Stimulated activated CD4-positive, alpha-beta T cell treated with anti-CD3 and anti-CD28 coated beads, Interleukin-12 subunit alpha, Interleukin-12 subunit beta, amount 100 ng/mL, for 24 hours (primary cell): ENCODE measurements around the gene SRRM4.
"Not testable (repeated sequence)": the region's sequence is repeated elsewhere in the genome, so short reads cannot be mapped to it uniquely, and the experiment has no call there.

ENCODE experiments used
- DNase-seq, 2 experiments: peaks; one replicate each; pipeline ENCODE4 v3.0.0-alpha.2; 2020; ENCODE audit warnings: low read depth in 2 of 2

The SRRM4 gene

DNA sequence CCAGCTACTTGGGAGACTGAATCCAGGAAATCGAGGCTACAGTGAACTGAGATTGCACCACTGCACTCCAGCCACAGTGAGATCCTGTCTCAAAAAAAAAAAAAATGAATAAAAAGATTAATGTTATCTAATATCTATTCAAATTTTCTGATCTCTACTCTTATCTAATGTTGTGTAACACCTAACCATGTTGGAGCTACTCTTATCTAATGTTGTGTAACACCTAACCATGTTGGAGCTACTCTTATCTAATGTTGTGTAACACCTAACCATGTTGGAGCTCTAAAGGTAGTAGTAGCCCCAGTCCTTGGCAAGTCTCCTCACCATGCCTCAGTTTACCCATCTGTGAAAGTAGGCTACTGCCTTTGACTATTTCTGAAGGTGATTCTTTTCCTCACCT lies 26.9 kb downstream of the SRRM4 start:
- DNase-seq, result not testable (repeated sequence)

DNA sequence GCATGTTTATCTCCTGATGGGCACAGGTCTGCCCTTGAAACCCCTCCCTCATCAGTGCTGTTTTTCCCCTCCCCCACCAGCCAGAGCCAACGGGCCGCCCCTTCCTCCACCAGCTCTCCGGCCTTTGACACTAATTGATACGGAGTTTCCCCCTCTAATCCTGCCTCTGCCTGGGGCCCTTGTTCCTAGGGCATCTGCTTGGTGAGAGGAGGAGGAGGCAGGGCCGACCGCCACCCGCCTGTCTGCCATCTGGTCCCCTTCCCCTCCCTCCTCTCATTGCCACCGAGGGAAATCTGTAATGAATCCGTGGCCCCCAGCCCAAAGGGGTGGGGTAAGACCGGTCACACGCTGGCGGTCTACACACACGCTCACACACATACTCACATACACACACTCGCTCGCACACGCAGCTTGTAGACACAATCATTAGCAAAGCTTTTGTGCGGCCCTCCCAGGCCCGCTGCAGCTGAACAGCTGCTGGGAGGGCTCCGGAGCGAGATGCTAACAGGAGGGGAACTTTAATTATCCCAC lies 27.4 kb downstream of the SRRM4 start:
- DNase-seq, result no peak

DNA sequence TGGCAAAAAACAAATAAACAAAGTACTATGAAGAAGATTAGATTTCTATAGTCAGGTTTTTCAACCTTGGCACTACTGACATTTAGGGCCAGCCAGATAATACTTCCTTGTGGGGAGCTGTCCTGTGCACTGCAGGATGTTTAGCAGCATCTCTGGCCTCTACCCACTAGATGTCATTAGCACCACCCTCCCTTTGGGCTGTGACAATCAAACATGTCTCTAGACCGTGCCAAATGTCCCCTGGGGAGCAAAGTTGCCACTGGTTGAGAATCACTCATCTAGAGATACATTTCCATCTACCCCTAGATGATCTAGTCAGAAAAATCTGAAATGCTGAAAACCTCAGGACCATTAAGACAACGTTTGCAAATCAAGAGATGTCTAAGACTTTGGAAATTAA lies 29.9 kb downstream of the SRRM4 start:
- DNase-seq, result no peak

DNA sequence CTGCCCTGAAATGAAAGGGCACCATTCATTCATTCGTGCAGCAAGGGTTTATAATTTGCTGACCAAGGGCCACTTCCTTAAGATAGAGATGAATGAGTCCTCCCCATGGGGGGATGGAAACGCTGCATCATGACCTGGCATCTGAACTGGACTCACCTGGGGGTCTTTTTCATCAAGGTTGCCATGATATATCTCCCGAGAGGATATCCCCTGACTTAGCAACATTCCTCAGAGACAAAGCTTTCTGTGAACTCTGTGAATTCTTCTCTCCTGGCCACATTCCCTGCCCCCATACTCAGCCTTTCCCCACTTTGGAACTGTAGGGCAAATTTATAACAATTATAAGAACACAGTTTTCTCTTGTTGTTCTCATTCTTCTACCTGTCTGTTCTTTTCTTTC lies 30.8 kb downstream of the SRRM4 start:
- no peak for DNase-seq

DNA sequence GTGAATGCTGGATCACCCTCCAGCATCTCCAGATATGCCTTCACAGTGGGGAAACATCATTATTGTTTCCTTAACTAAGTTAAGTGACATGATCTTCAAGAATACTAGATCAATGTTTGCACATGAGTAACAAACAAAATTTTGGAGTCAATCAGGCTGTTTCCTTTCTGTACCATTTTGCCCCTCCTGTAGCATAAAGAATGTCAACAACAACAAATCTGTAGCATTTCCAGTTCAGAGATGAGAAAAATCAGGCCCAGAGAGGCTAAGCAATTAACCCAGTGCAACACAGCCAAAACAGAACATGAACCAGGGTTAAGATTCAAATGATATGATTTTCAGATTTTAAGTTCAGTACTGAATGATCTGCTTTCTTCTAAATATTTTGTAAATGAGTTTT lies 31.7 kb downstream of the SRRM4 start:
- no peak for DNase-seq

DNA sequence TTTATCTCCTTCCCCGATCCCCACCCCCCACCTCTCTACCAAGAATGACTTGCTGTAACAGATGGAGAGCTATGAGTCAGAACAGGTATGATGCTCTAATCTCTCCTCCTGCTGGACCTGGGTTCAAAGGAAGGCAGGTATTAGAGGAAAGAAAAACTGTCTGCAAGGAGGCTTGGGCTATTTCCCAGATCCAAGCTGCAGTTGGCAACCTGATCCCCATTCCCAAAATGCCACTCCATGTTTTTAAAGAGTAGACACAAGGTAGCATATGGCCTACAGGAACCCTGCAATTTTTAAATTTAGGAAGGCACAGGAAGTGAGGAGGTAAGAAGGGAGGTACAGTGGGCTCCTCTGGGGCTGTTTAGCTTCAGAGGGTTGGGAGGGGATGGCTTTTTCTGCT lies 33.0 kb downstream of the SRRM4 start:
- no peak for DNase-seq

DNA sequence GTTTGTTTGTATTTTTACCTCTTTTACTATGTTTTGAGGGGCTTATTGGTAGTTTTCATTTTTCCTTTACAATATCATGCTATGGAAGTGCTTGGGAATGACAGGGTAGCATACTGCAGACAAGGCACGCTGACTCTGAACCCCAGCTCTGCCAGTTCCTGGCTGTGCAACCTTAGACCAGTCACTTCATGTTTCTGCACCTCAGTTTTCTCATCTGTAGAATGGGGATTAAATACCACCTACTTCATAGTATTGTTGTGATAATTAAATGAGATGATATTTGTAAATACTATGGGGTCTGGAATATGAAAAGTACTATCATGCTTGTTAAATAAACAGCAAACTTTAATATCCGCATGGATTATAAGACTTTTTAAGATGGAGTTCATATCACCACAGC lies 35.4 kb downstream of the SRRM4 start:
- no peak for DNase-seq

DNA sequence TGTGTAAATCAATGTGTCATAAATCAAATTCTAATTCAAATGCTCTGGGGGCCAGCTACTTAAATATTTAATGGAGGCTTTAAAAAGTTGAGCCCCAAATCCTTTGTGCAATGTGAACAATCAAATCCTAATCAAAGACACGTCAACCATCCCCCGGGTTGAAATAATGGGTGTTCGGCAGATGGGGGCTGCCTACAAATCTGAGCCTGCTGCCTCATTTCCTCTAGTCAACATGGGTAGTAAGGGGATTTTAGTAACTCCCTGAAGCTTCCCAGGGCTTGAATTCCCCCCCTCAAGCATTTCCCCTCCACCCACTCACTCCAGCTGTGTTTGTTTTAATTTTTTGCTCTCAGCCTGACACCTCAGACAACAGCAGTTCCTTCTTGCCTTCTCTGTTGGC lies 37.8 kb downstream of the SRRM4 start:
- no peak for DNase-seq

DNA sequence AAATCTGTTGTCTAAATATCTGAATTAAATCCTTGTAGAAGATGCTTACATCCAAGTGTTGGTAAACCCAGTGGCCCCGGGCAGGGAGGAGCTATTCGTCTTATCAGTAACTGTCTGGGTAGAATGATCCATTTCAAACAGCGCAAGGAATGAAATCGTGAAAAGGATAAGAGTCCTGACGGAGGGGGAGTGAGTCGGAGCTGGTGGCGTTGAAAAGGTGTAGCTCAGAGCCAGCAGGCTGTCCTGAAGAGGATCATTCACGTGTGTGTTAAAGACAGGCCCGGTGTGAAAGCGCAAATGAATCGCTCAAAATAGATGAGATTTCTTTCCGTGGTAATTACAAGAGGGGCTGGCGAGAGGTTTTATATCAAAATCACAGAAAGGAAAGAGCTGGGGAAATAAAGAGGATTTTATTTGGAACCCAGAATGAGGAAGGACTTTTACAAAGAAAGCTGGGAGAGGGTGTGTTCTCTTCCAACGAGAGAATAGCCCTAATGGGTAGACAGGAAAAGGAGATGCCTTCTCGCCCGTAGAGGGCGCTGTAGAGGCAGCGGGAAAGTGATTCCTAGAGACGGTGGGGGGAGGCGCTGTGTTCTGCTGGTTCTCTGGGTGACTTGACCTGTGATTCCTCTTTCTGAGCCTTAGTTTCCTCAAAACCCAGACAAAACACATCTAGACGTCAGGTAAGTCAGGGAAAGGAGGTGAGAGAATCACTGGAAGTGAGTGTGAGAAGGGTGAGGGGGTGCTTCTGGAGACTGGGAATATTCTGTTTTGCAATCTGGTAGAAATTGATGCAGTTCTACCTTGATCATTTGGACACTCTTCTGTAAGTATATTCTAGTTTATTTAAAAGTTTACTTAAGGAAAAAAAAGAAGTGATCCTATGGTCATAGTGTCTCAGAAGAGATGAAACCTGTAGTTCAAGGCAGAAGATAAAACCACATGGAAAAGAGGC lies 39.3 kb downstream of the SRRM4 start:
- DNase-seq, result peak in 1 of 2 experiments; percentile 8

DNA sequence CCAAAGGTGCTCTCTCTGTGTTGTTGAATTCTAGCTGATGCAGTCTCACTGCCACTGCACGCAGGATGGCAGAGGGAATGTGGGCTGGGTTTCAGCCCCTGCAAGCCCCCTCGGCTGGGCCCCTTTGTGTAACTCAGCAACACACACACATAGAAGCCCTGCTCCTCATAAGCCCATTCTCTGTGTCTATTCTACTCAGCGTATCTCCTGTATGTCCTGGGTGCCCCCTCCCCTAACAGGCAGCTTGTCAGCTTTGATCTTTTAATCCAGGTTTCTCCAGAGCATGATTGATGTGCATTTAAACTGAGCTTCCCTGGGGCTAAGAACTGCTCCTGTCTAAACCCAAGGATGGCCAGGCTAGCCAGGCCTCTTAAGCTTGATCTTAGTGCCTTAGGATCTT lies 43.0 kb downstream of the SRRM4 start:
- no peak for DNase-seq

DNA sequence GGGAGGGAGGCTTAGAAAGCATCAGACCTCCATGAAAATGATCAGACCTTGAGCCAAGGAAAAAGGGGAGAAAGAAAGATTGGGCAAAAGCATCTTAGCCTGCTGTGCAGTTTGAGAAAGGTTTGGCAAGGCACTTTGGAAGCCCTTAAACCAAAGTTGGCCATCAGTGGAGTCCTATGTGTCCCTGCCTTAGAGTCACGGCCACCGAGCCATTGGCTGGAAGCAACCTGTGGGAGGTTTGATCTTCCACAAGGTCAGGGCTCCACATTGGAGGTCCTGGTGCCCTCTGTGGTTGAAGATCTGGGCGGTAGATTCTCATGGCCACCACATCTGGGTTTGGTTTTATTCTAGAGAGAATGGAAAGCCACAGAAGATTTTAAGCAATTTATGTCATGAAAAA lies 44.4 kb downstream of the SRRM4 start:
- no peak for DNase-seq

DNA sequence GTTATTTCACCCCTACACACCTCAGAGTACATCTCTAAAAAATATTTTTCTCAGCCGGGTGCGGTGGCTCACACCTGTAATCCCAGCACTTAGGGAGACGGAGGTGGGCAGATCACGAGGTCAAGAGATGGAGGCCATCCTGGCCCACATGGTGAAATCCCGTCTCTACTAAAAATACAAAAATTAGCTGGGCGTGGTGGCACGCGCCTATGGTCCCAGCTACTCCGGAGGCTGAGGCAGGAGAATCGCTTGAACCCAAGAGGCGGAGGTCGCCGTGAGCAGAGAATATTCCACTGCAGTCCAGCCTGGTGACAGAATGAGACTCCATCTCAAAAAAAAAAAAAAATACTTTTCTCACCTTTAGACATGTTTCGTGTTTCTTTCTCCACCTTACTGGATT lies 52.0 kb downstream of the SRRM4 start:
- not testable (repeated sequence) for DNase-seq

DNA sequence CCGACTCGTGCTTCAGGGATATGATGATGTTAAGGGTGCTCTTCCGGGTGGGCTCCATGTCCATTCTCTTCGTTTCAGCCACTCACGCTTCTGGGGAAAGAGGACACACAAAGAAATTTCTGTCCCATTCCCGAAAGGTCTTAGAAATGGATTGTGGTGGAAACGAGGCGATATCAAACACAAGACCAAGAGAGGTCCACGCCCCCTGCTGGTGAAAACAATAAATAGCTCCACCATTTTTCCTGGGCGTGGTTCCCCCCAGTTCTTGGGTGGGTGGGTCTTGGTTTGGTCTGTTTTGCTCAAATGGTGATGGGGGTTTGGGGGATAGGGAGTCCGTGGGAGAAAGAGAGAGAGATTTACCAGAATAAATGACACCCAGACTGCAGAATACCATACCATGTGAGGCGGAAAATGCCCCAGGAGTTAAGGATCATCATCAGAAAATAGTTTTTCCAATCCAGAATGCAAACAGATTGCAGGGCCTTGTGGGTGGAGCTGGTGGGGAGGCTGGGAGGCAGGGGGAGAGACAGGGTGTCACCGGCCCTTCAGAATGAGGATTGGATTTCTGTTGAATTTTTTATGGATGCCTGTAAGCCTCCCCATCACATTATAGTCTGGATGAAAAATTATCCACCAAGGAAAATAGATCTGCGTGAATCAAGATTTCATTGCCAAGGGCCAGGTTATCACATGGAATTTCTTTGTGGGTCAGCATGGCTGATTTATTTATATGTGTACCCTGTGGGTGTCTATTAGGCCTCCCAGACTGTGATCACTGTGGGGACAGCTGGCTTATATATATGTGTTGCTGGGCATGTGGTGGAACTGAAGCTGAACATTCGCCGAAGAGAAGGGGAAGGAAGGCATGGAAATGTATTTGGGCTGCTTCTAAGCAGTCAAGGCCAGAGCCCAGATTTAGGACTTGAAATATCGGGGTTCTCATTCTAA lies 55.8 kb downstream of the SRRM4 start:
- DNase-seq, result peak; percentile 0 to 3

DNA sequence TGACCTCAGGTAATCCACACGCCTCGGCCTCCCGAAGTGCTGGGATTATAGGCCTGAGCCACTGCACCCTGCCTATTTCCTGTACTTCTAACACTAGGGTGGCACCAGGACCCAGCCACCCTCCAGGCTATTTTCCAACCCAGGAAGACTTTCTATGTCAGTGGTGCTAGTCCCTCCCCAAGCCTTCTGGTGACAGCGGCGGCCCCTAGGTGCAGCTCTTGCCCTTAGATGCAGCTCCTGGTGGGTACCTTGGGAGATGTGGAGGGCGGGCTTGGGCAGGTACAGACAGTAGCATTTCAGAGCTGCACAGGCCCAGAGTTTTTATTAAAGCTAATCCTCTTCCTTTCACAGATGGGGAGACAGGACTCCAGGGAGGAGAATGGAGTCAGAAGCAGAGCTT lies 62.8 kb downstream of the SRRM4 start:
- DNase-seq, result no peak

DNA sequence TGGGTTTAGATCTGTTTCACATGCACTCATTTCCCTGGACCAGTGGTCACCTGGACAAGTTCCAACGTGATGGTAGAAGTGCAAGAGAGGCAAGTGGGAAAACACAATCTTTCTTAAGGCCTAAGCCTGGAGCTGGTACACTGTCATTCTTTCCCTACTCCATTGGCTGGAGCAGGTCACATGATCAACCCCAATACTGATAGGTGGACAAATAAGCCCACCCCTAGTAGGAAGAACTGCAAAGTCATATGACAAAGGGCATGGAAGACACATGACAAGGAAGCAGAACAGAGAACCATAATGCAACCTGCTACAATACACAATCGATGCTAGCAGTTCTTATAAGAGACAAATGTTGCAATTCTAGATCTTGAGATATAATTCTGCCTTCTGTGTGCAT lies 66.3 kb downstream of the SRRM4 start:
- DNase-seq, result no peak

DNA sequence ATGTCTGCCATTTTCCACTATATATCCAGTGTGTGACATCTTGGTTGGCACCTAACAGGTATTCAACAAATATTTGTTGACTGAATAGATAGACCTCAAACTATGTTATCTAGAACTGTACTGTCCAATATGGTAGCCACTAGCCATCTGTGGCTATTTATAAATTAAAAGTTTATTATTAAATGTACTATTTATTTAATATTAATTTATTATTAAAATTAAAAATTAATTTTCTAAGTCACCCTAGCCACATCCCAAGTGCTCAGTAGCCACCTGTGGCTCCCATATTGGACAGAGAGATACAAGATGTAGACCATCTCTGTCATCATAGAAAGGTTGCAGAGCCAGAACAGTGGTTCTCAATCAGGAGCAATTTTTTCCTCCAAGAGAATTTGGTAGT lies 69.3 kb downstream of the SRRM4 start:
- DNase-seq, result no peak

DNA sequence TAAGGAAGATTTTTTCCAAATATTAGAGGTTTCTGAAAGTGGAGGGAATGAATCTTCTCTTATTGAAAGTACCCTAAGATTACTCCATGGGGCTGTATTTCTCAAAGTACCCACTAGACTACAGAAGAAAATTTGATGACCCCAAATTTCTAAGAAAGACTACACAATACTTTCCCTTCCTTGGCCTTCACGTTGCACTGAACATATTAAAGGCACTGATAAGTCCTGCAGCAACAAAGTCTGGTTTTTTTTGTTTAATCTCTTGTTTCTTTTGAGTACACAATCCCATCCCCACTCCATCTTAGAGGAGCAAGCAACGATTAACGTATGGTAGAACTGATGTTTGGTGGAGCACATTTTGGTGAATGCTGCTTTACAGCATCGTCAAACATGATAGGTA lies 70.1 kb downstream of the SRRM4 start:
- no peak for DNase-seq

DNA sequence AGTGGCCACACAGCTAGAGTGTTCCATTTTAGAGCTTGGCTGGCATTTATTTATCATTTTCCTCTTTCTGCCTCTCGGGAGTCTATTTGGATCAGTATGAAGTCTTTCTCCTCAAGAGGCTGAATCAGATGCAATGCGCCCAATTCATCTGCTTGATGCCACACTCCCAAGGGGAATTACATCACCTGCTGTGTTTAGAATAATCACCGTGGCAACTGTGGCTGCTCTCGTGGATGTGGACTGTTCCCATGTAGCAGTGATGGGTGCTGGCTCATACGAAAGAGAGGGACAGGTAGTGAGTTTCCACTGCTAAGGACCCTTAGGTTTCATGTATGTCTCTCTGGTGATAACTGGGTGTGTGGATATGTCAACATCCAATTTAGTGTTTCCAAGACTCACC lies 70.7 kb downstream of the SRRM4 start:
- no peak for DNase-seq

DNA sequence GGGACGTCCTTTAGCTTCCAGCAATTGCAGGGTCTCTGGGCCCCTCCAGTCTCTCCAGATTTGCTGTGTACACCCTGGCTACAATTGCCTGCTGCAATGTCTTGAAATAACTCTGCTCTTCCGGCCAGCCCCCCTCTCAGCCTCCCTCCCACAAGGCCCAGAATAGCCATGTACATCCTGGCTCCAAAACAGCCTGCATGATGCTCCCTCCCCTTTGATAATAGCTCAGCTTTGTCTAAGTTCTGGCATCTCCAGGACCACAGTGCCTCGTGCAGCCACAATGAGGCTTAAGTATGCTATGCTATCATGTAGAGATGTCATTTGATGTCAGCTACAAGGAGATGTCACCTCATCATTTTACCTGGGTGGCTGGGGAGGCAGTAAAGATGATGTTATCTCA lies 74.6 kb downstream of the SRRM4 start:
- no peak for DNase-seq

DNA sequence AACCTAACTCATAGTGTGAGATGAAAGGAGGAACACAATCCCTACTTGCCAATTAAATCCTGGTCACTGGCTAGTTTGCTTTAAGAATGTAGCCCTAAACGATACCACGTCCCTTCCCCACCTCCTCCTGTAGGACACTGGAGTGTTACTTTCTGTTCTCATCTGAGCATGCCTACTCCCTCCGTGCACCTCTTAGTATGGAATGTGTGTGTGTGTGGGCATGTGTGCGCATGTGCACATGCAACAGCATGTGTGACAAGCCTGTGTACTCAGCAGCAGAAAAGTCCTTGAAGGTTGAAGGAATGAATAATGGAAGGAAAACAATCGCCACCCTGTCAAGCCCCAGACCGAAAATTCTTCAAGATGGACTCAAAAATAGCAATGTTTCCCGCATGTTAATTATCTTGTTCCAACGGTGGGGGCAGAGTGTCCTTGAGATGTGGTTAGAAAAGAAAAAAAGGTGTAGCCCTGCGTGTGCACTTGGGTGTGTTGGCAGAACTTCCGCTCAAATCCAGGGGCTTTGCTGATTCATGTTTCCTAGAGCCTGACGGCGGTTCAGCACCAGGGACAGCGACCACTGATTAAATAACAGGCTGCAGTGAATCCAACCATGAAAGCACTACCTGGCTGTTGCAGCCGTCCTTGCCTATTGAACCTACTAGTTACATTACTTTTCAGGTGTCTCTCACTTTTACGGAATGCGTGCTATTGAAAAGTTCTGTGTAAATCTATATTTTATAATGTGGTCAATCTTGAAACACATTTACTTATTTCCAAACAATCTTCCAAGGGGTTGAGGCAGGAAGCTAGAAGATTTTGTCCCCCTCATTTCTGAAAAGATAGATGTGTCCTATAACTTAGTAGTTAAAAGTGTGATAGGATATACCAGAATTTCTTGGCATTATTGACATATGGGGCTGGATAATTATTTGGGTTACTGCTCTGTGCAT lies 79.8 kb downstream of the SRRM4 start:
- DNase-seq, result peak in 1 of 2 experiments; percentile 2

DNA sequence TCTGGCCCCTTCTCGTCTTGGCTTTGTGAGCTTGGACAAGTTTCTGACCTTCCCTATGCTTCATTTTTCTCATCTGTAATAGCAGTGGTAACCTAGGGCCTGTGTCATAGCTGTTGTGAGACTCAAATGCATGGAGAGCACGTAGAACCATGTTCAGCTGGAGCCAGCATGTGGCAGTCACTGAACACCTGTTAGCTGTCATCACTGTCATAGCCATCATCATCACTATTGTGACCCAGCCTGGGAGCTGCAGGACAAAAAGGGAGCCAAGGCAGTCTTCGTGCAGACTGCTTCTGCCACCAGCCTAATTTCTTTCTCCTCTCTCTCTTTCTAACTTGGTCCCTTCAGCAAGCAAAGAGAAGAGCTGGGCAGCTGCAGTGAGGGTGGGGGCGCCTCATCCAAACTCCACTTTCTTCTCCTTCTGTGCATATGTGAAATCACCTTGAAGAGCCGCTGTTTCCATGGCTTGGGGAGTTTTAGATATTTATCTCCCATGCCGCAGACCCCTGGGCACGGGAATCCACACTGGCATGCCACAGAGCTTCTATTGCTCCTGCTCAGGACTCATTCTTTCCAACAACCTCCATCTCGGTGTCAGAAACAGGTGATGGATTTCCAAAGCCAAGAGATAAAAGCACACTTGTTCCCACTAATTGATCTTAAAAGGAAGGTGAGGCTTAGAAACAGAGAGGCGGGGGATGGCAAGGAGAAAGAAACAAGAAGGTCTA lies 87.0 kb downstream of the SRRM4 start:
- DNase-seq, result no peak
